DMS153 treated with DMSO at 0.1 percent for 48 hours (cell line): ENCODE measurements around the gene KRTAP5-3.
"Not testable (repeated sequence)": the region's sequence is repeated elsewhere in the genome, so short reads cannot be mapped to it uniquely, and the experiment has no call there.

Source experiments
- DNase-seq: peaks from one replicate; lab custom pipeline; 2025; ENCODE audit not compliant: unreplicated experiment; lab: John Stamatoyannopoulos, UW

KRTAP5-3 gene

GRCh38 chr11:1608363-1608762 lies at the start of gene KRTAP5-3:
TSS of gene KRTAP5-3 (minus strand) at chr11:1608463. CDS start at chr11:1608385, 78 bp downstream.
- DNase-seq, result no peak

GRCh38 chr11:1656670-1657069 lies 48.4 kb upstream of the KRTAP5-3 start:
- DNase-seq, result no peak

DNA sequence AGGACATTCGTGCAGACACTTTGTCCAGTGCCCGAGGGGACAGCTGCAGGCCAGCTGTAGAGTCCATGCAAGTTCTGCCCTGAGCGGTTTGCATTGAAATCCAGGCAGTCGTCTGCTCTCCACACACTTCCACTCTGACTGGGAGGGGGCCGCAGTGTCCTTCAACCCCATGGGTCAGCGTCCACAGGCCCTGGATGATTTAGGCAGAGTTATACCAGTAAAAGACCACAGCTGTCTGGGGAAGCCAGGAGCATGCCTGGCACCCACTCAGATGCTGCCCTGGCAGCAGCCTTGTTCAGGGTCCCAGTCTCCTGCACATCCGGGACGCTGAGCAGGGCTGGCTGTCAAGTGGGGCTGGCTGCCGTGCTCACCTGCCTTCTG lies 47.8 kb upstream of the KRTAP5-3 start:
- no peak for DNase-seq

DNA sequence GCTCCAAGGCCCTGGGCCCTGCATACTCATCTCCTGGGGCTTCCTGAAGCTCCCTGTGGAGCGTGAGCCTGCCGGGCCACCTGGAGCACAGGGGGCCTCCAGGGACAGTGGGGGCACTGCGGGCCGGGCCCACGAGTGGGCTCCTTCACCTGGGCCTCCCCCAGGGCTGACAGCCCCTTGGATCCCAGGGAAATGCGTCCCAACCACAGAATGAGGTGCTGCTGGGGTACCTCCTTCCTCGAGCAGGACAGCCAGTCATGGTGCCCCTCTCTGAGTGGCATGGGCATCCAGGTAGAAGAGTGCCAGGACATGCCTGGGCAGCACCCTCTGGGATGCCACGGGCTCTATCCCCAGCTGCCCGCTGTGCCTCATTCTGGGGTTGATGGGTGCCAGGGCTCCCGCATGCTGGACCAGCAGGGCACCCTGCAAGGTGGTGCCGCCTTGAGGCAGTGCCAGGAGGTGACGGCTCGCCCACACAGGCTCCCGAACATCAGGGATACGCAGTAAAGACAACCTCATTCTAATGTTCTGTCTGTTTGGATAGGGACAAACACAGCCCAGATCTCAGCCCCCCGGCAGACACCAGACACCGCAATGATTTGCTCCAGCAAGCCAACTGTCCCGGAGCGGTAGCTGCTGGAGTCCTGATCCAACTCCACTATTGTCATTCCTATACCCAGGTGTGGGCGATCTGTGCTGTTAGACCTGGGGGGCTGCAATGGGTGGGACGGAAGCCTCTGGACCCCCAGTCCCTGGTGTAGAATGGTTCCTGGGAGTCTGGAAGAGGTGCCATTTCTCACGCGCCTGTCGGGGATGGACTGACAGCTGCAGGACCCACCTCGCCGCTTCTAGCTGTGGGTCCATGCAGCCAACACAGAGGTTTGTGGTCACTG lies 47.2 kb upstream of the KRTAP5-3 start:
- DNase-seq, result no peak

DNA sequence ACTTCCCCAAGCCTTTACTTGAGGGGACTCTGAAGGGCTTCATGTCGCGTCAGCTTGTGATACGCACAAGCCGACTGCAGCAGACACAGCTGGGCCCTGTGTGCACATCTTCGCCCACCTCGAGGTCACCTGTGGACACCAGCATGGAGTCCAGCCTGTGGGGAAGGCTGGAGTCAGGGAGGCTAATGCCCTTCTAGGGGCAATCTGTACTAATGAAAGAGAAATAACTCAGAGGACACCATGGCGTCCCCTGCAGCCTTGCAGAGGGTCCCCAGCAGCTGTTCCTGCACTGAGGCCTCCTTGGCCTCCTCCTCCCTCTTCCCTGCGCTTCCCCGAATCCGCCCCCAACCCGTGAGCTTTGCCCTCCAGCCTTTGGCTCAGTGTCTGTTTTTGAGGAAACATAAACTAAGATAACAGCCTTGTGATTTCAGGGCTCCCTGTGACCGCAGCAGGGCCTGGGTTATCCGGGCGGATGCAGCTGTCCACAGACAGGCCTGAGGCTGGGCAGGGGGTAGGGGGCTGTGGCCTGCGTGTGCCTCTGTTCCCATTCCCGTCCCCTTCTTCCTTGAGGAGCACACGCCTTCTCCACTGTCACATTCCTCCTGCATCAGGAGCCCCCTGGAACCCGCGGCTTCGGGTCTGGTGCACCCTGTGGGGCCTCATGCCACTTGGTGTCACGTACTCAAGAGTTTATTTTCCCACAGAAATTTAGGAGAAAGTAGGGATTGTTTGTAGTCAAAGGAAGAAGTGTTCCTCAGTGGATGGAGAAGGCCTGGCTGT lies 46.3 kb upstream of the KRTAP5-3 start:
- DNase-seq, result no peak

- DNase-seq, result no peak
Observed at GRCh38 chr11:1653541-1654387, 45.5 kb upstream of the KRTAP5-3 start.

- peak; percentile 23 for DNase-seq
Observed at GRCh38 chr11:1652771-1653540, 44.7 kb upstream of the KRTAP5-3 start.

- no peak for DNase-seq
Observed at GRCh38 chr11:1652442-1652770, 44.1 kb upstream of the KRTAP5-3 start.

- DNase-seq, result no peak
Observed at GRCh38 chr11:1652026-1652425, 43.8 kb upstream of the KRTAP5-3 start.

- no peak for DNase-seq
Observed at GRCh38 chr11:1651411-1651980, 43.2 kb upstream of the KRTAP5-3 start.

DNA sequence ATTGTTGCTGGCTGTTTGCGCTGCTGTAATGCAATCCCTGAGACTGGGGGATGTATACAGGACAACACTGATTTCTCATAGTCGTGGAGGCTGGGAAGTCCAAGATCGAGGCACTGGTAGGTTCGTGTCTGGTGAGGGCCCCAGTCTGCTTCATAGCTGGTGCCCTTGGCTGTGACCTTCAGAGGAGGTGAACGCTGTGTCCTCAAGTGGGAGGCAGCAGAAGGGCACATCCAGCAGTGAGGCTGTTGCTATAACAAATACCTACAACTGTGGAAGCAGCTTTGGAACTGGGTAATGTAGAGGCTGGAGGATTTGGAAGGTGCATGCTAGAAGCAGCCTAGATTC lies 42.6 kb upstream of the KRTAP5-3 start:
- DNase-seq, result peak; percentile 45

GRCh38 chr11:1650034-1650917 lies 42.0 kb upstream of the KRTAP5-3 start:
- no peak for DNase-seq

- DNase-seq, result no peak
Observed at GRCh38 chr11:1648653-1649420, 40.6 kb upstream of the KRTAP5-3 start.

- DNase-seq, result no peak
Observed at GRCh38 chr11:1647901-1648652, 39.8 kb upstream of the KRTAP5-3 start.

DNA sequence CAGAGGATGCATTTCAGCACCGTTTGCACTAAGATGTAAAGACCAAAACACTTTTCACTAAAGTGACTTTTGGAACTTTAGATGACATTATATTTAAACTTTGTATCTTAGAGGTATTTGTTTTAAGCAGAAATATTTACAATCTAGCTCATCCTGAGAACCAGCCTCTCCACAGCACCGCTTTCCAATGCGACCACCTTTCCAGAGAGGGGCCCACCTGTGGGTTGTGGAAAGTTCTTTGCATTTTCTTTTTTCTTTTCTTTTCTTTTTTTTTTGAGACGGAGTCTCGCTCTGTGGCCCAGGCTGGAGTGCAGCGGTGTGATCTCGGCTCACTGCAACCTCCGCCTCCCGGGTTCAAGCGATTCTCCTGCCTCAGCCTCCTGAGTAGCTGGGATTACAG lies 38.3 kb upstream of the KRTAP5-3 start:
- DNase-seq, result not testable (repeated sequence)

DNA sequence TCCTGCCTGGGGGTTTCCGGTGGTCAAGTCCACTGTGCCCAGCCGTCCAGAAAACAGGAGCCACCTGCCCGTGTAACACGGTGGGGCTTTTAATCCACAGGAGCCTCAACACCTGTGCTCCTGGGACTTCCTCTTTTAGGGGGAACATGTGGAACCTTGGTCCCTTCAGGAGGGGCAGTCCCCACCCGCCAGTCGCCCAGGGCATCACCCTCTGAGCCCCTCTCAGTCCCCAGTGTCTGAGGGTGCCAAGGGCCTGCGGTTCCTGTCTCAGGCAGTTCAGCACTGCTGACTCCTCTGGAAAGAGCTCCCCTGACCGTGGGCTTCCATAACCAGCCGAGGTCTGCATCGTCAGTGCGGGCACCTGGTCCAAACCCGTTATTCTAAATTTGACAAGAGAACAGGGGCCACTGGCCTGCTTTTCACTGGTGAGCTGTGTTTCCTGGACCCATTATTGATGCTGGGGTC lies 37.1 kb upstream of the KRTAP5-3 start:
- DNase-seq, result no peak

- DNase-seq, result no peak
Observed at GRCh38 chr11:1644601-1645356, 36.5 kb upstream of the KRTAP5-3 start.
